Ovary (tissue), 3 donors: ENCODE data around the gene CRY2.

Experiments used
- EP300 ChIP-seq: sonication (generic); formaldehyde crosslinking; IDR thresholded peaks from one replicate; pipeline ENCODE4 v1.6.1; 2017; ENCODE audit warnings: antibody characterized with exemption
- POLR2A ChIP-seq: fragments of 450-650 bp; IDR thresholded peaks from one replicate; pipeline ENCODE4 v1.6.1; 2017; ENCODE audit warnings: antibody characterized with exemption, mild to moderate bottlenecking, moderate library complexity
- TF ChIP-seq, protein P1 (sequence below), 3 donors: fragments of 450-650 bp in 2 of 3; fragments of 200-600 bp in 1 of 3; IDR thresholded peaks; one replicate each; pipeline versions ENCODE4 v1.5.1 to v1.8.0; 2016 to 2022; ENCODE audit warnings: antibody characterized with exemption in 3 of 3, mild to moderate bottlenecking in 1 of 3
- donor health status: DM: no; HTN: no; CAD: no.

DNA sequence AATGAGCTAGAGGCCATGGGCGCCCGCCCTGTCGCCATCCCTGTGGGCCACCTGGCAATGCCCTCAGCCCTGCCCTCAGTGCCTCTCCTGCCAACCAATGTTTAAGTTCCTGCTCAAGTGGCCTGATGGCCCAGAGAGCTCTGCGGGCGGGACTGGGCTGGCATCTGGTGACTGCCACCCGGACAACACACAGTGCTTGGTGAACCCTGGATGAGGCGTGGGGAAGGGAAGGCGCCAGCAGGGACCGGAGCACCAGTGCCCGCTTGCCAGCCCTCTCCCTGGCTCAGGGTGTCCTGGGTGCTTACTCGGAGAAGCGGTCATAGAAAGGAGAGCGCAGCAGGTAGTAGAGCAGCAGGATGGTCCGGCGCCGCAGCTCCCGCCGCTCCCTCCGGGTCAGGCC lies 66.2 kb downstream of the CRY2 start:
- TF ChIP-seq, protein P1, sequence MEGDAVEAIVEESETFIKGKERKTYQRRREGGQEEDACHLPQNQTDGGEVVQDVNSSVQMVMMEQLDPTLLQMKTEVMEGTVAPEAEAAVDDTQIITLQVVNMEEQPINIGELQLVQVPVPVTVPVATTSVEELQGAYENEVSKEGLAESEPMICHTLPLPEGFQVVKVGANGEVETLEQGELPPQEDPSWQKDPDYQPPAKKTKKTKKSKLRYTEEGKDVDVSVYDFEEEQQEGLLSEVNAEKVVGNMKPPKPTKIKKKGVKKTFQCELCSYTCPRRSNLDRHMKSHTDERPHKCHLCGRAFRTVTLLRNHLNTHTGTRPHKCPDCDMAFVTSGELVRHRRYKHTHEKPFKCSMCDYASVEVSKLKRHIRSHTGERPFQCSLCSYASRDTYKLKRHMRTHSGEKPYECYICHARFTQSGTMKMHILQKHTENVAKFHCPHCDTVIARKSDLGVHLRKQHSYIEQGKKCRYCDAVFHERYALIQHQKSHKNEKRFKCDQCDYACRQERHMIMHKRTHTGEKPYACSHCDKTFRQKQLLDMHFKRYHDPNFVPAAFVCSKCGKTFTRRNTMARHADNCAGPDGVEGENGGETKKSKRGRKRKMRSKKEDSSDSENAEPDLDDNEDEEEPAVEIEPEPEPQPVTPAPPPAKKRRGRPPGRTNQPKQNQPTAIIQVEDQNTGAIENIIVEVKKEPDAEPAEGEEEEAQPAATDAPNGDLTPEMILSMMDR (IDR thresholded peaks at IDR 0.05), result no peak
- no peak for TF ChIP-seq POLR2A
- no peak for TF ChIP-seq EP300
